HS-27A (cell line): ENCODE results near the gene UNC5C.

Source experiments
- DNase-seq: peaks from one replicate; pipeline ENCODE4 v3.0.0-alpha.2; 2012; ENCODE audit warnings: low read depth, missing footprints

The UNC5C gene

GRCh38 chr4:95548738-95549245 lies at the start of gene UNC5C:
Gene UNC5C, minus strand, starts transcription at chr4:95548973.
- no peak for DNase-seq

GRCh38 chr4:95596676-95597075 lies 47.9 kb upstream of the UNC5C start:
- no peak for DNase-seq

DNA sequence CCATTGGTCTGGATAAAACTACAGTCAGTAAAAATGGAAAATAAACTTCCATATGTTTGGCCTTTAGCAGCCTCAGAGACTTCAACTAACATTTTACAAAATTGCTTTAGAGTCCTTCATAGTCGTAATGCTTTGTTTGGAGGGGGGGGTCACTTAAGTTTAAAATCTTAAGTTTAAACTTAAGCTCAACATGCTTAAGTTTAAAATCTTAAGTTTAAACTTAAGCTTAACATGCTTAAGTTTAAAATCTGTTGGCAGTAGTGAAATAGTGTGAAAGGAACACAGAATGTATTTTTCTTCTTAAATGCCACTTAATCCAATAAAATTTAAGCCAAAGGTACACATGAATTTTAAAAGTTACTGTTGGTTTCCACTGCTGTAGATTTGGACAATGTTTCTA lies 45.9 kb upstream of the UNC5C start:
- no peak for DNase-seq

DNA sequence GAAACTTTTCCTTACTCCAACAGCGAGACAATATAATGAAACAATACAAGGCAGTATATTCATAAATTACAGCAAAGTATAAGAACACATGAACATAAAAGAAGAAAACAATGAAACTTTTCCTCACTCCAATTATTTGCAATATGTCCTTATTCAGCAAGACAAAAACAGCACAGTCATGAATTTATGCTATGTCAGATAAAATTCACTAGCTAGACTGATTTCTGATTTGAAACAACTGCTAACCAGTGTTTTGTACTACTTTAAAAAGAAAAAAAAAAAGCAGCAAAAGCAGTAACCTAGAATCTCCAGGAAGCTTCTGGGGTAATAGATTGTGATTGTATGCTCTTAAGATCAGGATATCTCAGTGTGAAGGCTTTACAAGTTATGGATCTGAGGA lies 45.2 kb upstream of the UNC5C start:
- no peak for DNase-seq

DNA sequence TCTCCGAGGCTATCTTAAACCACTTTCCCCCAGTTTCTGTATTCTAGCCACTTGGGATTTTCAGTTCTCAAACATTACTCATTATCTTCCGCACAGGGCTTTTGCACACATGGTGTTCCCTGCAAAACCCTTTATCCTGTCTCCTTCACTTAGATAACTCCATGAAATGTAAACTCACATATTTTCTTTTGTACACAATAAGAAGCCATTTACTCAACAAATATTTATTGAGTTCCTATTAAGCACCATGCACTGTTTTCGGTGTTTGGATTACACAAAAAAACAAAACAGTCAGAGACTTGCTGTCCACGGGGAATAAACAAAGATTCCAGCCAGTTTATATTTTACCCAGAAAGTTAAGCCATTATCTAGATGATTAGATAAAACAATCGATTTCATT lies 42.5 kb upstream of the UNC5C start:
- no peak for DNase-seq

GRCh38 chr4:95590615-95591014 lies 41.8 kb upstream of the UNC5C start:
- no peak for DNase-seq

- DNase-seq: no peak
Observed at GRCh38 chr4:95585016-95585695, 36.4 kb upstream of the UNC5C start.

- DNase-seq: no peak
Observed at GRCh38 chr4:95580226-95580625, 31.5 kb upstream of the UNC5C start.

- no peak for DNase-seq
Observed at GRCh38 chr4:95572304-95572991, 23.7 kb upstream of the UNC5C start.

GRCh38 chr4:95571577-95571976 lies 22.8 kb upstream of the UNC5C start:
- DNase-seq: no peak

DNA sequence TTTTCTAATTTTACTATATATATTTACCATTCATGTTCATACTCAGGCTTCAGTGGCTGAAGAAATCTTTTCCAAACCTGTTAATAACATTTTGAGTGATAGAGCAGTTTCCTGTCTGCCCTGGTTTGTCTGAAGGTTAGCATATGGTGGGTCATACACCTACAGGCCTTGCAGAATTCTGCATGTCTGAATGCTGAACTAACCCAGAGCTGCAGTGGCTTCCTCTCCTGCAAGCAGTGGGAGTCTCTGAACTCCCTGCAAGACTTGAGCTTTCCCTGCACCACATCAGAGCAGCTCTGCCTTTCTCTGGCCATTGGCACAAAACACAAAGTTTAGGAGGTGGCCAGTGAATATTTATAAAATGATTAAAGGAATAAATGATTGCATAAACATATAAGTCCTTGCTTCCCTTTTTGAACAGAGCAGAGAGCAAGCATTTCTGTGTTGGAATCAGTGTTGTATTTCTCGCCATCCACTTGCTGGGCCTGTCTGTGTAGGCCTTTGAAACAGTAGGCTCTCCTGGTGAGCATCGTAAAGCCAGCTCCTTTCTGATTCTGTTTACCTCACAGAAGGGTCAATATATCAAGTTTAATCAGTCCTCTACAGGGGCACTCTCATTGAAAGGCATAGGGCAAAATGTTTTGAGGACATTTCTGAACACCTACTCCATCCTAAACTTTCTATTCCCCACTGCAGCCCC lies 15.0 kb upstream of the UNC5C start:
- no peak for DNase-seq

- DNase-seq: no peak
Observed at GRCh38 chr4:95560774-95561173, 12.0 kb upstream of the UNC5C start.

GRCh38 chr4:95556207-95556859 lies 7.6 kb upstream of the UNC5C start:
- no peak for DNase-seq

GRCh38 chr4:95552942-95553550 lies 4.3 kb upstream of the UNC5C start:
- DNase-seq: no peak

- DNase-seq: no peak
Observed at GRCh38 chr4:95551653-95552052, 2.9 kb upstream of the UNC5C start.

- DNase-seq: no peak
Observed at GRCh38 chr4:95550115-95550987, 1.6 kb upstream of the UNC5C start.

- DNase-seq: no peak
Observed at GRCh38 chr4:95549246-95550114, 707 bp upstream of the UNC5C start.

GRCh38 chr4:95547715-95548471 lies 880 bp downstream of the UNC5C start:
- DNase-seq: no peak
